GM21529 (cell line): Measurements from ENCODE around the gene PM20D2.

ENCODE experiments used
- ATAC-seq: cut with Tn5 transposase; IDR thresholded peaks from one replicate; pipeline ENCODE4 v1.9.1; 2021; ENCODE audit not compliant: unreplicated experiment

The PM20D2 gene

GRCh38 chr6:89200706-89201215 is 54.9 kb downstream of the PM20D2 start:
- ATAC-seq = no peak

- no peak for ATAC-seq
Observed at GRCh38 chr6:89204096-89204495, 58.2 kb downstream of the PM20D2 start.

GRCh38 chr6:89205819-89206218 is 60.0 kb downstream of the PM20D2 start:
- ATAC-seq = no peak

GRCh38 chr6:89208551-89208950 is 62.7 kb downstream of the PM20D2 start:
- ATAC-seq = no peak

- no peak for ATAC-seq
Observed at GRCh38 chr6:89209457-89209856, 63.6 kb downstream of the PM20D2 start.

GRCh38 chr6:89212472-89212871 is 66.6 kb downstream of the PM20D2 start:
- ATAC-seq = no peak

DNA sequence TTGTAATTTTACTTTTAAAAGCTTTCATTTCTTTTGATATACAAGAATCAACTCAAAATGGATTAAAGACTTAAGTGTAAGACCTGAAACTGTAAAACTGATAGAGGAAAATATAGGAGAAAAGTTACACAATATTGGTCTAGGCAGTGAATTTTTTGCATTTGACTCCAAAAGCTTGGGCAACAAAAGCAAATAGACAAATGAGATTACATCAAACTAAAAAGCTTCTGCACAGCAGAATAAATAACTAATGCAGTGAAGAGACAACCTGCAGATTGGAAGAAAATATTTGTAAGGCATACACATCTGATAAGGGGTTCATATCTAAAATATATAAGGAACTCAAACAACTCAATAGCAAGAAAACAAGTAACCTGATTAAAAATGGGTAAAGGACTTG is 68.3 kb downstream of the PM20D2 start:
- no peak for ATAC-seq
